GM13976 (cell line): ENCODE data around the gene SELP.

Experiments
- DNase-seq: peaks from one replicate; pipeline ENCODE4 v3.0.0; 2012; ENCODE audit warnings: low spot score
- in situ Hi-C: fragments of 300-500 bp; cut with MboI; formaldehyde crosslinking; loops from one replicate; pipeline ENCODE4 v1.12.0; 2022; ENCODE audit warnings: low sequenced_read_pairs, mixed read lengths, inconsistent platforms; ENCODE audit not compliant: unreplicated experiment
- TF ChIP-seq, protein P1 (sequence below): IDR thresholded peaks from 2 replicates; pipeline ENCODE4 v1.5.1; 2012; ENCODE audit warnings: borderline replicate concordance, mild to moderate bottlenecking; ENCODE audit not compliant: insufficient read depth; ENCODE audit errors: extremely low read depth, missing control alignments, control extremely low read depth

Gene SELP

DNA sequence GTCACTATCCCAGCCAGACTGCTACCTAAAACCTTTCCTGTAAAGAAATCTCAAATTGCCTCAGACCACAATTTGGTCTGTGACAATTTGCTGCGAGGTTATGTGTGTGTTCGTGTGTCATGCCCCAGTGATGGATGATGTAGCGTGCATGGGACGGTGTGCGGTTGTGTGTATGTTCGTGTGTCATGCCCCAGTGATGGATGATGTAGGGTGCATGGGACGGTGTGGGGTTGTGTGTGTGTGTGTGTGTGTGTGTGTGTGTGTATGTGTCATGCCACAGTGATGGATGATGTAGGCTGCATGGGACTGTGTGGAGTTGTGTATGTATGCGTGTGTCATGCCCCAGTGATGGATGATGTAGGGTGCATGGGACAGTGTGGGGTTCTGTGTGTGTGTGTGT is 9.4 kb downstream of the SELP start:
- no peak for DNase-seq
- in situ Hi-C loops: no loop called here
- TF ChIP-seq, protein P1, sequence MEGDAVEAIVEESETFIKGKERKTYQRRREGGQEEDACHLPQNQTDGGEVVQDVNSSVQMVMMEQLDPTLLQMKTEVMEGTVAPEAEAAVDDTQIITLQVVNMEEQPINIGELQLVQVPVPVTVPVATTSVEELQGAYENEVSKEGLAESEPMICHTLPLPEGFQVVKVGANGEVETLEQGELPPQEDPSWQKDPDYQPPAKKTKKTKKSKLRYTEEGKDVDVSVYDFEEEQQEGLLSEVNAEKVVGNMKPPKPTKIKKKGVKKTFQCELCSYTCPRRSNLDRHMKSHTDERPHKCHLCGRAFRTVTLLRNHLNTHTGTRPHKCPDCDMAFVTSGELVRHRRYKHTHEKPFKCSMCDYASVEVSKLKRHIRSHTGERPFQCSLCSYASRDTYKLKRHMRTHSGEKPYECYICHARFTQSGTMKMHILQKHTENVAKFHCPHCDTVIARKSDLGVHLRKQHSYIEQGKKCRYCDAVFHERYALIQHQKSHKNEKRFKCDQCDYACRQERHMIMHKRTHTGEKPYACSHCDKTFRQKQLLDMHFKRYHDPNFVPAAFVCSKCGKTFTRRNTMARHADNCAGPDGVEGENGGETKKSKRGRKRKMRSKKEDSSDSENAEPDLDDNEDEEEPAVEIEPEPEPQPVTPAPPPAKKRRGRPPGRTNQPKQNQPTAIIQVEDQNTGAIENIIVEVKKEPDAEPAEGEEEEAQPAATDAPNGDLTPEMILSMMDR: no peak

DNA sequence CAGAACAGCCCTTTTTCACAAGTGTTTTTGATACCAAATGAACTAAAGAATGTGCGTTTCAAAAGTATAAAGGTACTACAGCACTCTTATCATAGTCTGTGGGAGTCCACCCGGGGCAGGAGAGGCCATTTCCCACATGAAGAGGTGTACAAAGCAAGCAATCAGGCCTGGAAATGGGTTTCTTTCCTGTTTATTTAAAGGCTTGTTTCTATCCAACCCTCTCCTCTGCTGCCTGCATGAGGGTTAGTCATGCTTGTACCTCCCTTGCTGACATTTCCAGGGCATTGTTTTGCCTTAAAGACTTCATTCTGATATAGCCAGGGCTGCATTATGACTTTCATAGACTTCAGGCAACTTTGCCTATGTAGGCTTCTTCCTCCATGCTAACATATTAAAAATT is 11.6 kb downstream of the SELP start:
- DNase-seq: no peak
- in situ Hi-C loops: no loop called here
- TF ChIP-seq, protein P1: no peak

- no peak for DNase-seq
- TF ChIP-seq, protein P1: no peak
- in situ Hi-C loops: no loop called here
These were observed 14.1 kb downstream of the SELP start for GRCh38 chr1:169615803-169616202.

DNA sequence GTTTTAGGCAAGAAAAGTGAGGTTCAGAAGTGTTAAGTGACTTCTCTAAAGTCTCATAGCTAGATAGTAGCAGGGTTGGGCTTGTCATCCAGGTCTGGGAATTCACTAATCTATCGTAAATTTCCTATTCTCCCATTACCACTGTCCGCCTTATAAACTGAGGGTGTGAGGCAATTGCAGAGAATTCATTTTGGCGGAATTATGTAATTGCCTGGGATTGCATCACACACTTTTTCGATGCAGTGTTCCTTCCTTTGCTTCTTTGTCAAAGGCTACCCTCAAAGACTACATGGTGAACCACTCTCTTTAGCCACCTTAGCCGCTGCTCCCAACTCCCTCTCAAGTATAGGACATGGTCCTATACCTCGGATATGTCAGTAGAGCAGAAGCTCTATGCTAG is 19.1 kb downstream of the SELP start:
- in situ Hi-C loops: no loop called here
- TF ChIP-seq, protein P1: no peak
- no peak for DNase-seq

- DNase-seq: no peak
- in situ Hi-C loops: no loop called here
- TF ChIP-seq, protein P1: no peak
These were observed 19.8 kb downstream of the SELP start for GRCh38 chr1:169610108-169610507.

- in situ Hi-C loops: loop anchor here (10.0 kb wide), 1 partner anchor 187 kb away; the partner anchor contains the start of gene METTL18
- TF ChIP-seq, protein P1: no peak
- DNase-seq: no peak
These were observed 21.7 kb downstream of the SELP start for GRCh38 chr1:169608226-169608625.
